GM08714 (cell line): ENCODE data around the gene MKLN1.

ENCODE experiments used
- H3K4me3 ChIP-seq: fragments of 200-500 bp; sonication (Bioruptor generic); 2 replicates; pipeline ENCODE4 v1.5.1; 2014; ENCODE audit warnings: mild to moderate bottlenecking, low read length, inconsistent platforms
- ZNF274 ChIP-seq: IDR thresholded peaks from 2 replicates; pipeline ENCODE4 v1.6.1; 2012; ENCODE audit warnings: mild to moderate bottlenecking, low read depth, low read length

MKLN1 gene

GRCh38 chr7:131544021-131544420 is 216.3 kb downstream of the MKLN1 start:
- H3K4me3 ChIP-seq, result no peak overlapping the region
- TF ChIP-seq ZNF274, result no peak

GRCh38 chr7:131544449-131545301 is 217.0 kb downstream of the MKLN1 start:
- H3K4me3 ChIP-seq, result no peak overlapping the region
- TF ChIP-seq ZNF274, result no peak

- H3K4me3 ChIP-seq, result no peak overlapping the region
- no peak for TF ChIP-seq ZNF274
These were observed 218.4 kb downstream of the MKLN1 start for GRCh38 chr7:131546126-131546525.
